AG20443 (cell line): Measurements from ENCODE around the gene RGS3.

ENCODE experiments used
- DNase-seq: peaks from one replicate; pipeline ENCODE4 v3.0.0; 2012; ENCODE audit warnings: low spot score, mixed read lengths

RGS3 gene

GRCh38 chr9:113619491-113620376, 156.2 kb downstream of the RGS3 start:
- DNase-seq: no peak

- peak; percentile 89 for DNase-seq
Measured at GRCh38 chr9:113620377-113621161, 157.0 kb downstream of the RGS3 start.

- DNase-seq: peak; percentile 92
Measured at GRCh38 chr9:113621309-113621791, 157.8 kb downstream of the RGS3 start.

GRCh38 chr9:113621980-113622379, 158.5 kb downstream of the RGS3 start:
- DNase-seq: no peak

GRCh38 chr9:113622600-113623400, 159.3 kb downstream of the RGS3 start:
- DNase-seq: peak; percentile 67

GRCh38 chr9:113623851-113624485, 160.4 kb downstream of the RGS3 start:
- DNase-seq: no peak

GRCh38 chr9:113624721-113625120, 161.2 kb downstream of the RGS3 start:
- peak; percentile 70 for DNase-seq

- no peak for DNase-seq
Measured at GRCh38 chr9:113625486-113625885, 162.0 kb downstream of the RGS3 start.

- no peak for DNase-seq
Measured at GRCh38 chr9:113626735-113627495, 163.4 kb downstream of the RGS3 start.

- no peak for DNase-seq
Measured at GRCh38 chr9:113628621-113629020, 165.1 kb downstream of the RGS3 start.

- DNase-seq: no peak
Measured at GRCh38 chr9:113630386-113631136, 167.0 kb downstream of the RGS3 start.

- DNase-seq: peak; percentile 28
Measured at GRCh38 chr9:113631137-113631765, 167.7 kb downstream of the RGS3 start.

- peak; percentile 25 for DNase-seq
Measured at GRCh38 chr9:113631871-113632665, 168.5 kb downstream of the RGS3 start.

- DNase-seq: peak; percentile 60
Measured at GRCh38 chr9:113632776-113633590, 169.5 kb downstream of the RGS3 start.

GRCh38 chr9:113633782-113634595, 170.5 kb downstream of the RGS3 start:
- no peak for DNase-seq

GRCh38 chr9:113634596-113635515, 171.3 kb downstream of the RGS3 start:
- no peak for DNase-seq
